GM18907 (cell line): ENCODE measurements around the gene SETD2.
"Not testable (repeated sequence)": the region's sequence is repeated elsewhere in the genome, so short reads cannot be mapped to it uniquely, and the experiment has no call there.

Experiments used
- ATAC-seq: cut with Tn5 transposase; IDR thresholded peaks from one replicate; pipeline ENCODE4 v1.9.1; 2021; ENCODE audit warnings: mild to moderate bottlenecking, moderate library complexity; ENCODE audit not compliant: unreplicated experiment

The SETD2 gene

GRCh38 chr3:47108546-47108945 is 55.4 kb downstream of the SETD2 start:
- ATAC-seq, result no peak

- ATAC-seq, result no peak
Measured at GRCh38 chr3:47104259-47104658, 59.7 kb downstream of the SETD2 start.

- no peak for ATAC-seq
Measured at GRCh38 chr3:47103619-47104018, 60.3 kb downstream of the SETD2 start.

- no peak for ATAC-seq
Measured at GRCh38 chr3:47102081-47102600, 61.8 kb downstream of the SETD2 start.

DNA sequence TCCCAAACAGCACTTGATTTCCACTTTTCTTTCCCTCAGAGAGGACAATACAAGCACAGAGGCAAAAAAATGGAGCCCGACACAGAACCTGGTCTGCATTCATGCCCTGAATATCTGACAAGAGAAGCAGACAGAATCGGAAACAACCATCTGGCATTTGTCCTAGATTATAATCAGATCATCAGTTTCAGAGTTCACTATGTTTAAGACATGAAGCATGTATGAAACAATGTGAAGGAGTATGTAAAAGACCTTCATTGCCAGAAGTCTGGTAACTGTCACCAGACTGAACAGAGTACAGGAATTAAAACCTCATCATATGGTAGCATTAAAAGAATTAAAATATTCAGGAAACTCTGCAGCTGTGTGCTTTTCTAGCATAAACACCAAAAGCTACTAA is 65.0 kb downstream of the SETD2 start:
- ATAC-seq, result no peak

DNA sequence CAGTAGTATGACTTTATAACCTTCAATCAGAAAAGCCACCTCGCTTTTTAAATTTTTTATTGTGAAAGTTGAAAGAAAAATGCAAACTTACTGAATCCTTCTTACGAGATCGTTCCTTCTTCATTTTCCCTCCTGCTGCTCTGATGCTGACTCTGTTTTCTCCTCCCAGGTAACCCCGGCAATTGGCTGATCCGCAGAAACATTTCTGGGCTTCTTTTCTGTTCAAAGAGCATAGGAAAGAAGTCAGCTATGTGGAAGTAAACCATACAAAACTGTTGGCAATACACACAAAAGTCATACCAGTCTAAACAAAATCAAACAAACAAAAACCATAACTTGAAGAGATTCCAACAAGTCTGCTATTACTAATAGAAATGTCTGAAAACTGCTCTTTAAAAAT is 66.0 kb downstream of the SETD2 start:
- ATAC-seq, result no peak

DNA sequence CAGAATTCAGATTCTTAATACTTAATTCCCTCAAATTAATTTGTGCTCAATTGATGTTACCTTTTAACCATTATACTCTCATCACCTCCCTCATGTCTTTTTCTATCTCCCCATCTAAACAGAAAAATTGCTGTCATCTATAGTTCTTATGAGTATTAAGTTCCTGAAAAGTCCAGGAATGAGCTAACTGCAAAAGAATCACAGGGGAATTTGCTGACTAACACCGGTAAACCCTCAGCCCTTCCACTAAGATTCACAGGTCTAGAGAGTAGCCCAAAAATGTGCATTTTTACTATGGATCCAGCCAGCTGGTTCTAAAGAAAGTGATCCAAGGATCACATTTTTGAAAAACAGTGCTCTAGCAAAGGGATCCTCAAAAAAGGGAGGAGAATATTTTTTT is 67.0 kb downstream of the SETD2 start:
- no peak for ATAC-seq

DNA sequence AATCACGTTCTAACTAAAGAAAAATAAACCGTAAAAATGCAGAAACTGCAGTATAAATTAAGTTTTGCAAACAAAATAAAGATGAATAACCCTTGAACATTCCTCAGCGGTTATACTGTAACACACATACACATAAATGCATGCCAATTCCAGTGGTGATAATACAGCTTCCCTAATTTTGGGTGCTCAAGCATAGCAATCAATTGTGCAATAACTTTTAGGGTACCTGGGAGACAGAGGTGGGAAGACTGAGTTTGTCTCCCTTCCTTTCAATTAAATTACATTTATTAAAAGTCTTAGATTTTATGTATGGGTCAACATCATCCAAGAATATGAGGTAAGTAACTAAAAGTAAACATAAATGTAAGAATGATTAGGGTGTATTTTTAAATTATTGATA is 71.8 kb downstream of the SETD2 start:
- no peak for ATAC-seq

GRCh38 chr3:47089630-47090029 is 74.3 kb downstream of the SETD2 start:
- ATAC-seq, result no peak

GRCh38 chr3:47086071-47086470 is 77.8 kb downstream of the SETD2 start:
- no peak for ATAC-seq

- ATAC-seq, result peak; percentile 48
Measured at GRCh38 chr3:47083786-47084185, 80.1 kb downstream of the SETD2 start.

- ATAC-seq, result peak; percentile 59
Measured at GRCh38 chr3:47082519-47082918, 81.4 kb downstream of the SETD2 start.

DNA sequence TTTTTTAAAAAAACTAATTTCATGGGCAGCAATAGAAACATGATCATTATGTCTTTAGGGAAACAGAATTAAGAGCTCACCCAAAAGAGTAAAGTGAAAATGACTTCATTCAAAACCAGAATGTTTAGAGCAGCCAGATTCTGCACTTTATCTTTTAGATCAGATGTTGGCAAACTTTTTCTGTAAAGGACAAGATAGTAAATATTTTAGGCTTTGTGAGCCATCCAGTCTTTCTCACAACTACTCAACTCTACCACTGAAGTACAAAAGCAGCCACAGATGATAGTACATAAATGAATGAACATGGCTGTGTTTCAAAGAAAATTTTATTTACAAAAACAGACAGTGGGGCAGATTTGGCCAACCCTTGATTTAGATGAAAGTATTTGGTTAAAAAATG is 84.5 kb downstream of the SETD2 start:
- no peak for ATAC-seq

- ATAC-seq, result no peak
Measured at GRCh38 chr3:47073685-47074084, 90.2 kb downstream of the SETD2 start.

DNA sequence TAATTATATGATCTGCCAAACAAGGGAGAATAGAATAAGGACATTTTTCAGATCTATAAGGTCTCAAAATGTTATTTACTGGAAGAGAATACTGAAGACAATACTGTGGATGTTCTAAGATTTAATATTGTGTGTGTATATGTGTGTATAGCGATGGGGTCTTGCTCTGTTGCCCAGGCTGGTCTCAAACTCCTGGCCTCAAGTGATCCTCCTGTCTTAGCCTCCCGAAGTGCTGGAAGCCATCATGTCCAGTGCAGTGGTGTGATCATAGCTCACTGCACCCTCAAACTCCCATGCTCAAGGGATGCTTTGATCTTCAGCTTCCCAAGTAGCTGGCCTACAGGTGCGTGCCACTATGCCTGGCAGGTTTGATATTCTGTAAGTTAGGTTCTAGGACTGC is 93.1 kb downstream of the SETD2 start:
- no peak for ATAC-seq

DNA sequence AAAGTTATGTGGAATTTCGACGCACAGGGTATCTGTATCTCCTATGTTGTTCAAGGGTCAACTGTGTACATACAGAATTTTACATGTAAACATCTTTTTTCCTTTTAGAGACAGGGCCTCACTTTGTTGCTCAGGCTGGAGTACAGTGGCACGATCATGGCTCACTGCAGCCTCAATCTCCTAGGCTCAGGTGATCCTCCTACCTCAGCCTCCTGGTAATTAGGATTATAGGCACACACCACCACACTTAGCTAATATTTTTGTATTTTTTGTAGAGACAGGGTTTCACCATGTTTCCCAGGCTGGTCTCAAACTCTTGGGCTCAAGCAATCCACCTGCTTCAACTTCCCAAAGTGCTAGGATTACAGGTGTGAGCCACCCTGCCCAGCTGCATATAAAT is 97.7 kb downstream of the SETD2 start:
- not testable (repeated sequence) for ATAC-seq

DNA sequence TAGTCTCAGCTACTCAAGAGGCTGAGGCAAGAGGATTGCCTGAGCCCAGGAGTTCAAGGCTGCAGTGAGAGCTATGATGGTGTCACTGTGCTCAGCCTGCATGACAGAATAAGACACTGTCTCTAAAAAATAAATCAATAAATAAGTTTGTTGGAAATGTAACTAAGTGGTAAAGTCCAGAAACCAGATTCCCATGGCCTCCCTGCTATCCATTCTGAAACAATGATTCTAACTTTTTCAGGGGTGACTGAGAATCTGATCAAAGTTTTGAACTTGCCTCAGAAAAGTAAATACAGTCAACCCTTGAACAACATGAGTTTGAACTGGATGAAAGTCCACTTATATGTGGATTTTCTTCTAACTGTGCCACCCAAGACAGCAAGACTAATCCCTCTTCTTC is 98.2 kb downstream of the SETD2 start:
- no peak for ATAC-seq

- no peak for ATAC-seq
Measured at GRCh38 chr3:47065058-47065457, 98.9 kb downstream of the SETD2 start.

DNA sequence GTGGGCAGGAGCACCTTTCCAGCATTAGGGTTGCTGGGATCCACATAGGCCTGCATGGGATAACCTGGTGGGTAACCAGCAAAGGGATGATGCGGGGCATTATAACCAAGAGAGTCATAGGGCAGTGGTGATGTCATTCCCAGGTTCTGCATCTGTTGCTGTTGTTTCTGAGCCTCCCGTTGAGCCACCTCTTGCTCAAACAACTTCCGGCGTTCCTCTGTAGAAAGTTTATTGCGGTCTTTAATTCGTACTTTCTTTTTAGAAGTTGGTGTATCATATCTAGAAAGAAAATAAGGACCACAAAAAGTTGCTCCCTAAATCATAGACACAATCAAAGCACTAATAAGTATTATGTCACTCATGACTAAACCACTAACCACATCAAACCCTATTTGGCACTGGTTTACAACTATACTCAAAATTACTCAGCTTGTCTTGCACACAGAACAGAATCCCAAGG is 106.7 kb downstream of the SETD2 start:
- ATAC-seq, result no peak

- no peak for ATAC-seq
Measured at GRCh38 chr3:47056705-47057104, 107.2 kb downstream of the SETD2 start.

GRCh38 chr3:47054412-47054811 is 109.5 kb downstream of the SETD2 start:
- ATAC-seq, result no peak

- no peak for ATAC-seq
Measured at GRCh38 chr3:47047673-47048072, 116.2 kb downstream of the SETD2 start.

DNA sequence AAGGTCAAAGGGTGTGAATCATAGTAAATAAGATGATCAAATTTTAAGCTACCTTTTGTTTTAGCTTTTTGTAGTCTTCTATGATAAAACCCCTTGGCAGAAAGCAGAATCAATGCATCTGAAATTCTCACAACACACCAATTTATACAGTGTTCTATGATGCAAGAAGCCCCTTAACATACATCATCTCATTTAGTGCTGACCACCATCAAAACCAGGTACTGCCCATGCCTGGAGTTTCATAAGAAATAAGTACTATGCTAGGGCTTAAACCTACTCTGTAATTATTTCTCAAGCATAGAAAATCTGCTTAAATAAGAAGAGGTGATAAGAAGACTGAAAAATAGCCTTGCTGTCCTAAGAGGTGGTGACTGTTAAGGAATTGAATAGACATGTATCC is 116.8 kb downstream of the SETD2 start:
- no peak for ATAC-seq
